ENCODE measurements around the gene TOB2.

Gene TOB2

DNA sequence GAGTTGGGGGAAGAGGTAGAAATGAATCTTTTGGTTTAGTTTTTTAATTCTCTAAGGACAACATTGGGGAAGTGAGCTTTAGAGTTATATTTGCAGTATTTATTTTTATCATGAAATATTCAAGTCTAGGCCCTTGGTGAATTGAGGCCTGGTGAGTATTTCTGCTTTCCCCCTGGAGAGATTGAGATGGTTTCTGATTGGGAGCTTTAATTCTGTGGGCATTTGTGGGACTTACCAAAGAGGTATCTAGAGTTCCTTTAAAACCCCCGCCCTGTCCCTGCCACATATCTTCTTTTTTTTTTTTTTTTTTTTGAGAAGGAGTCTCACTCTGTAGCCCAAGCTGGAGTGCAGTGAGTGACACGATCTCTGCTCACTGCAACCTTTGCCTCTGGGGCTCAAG is 31.9 kb upstream of the TOB2 start:
- no peaks in the 10 kb centered on the region for H3K27me3 ChIP-seq (ENCODE audit: insufficient read depth, poor library complexity, severe bottlenecking)
- no peak overlapping the region for H3K4me3 ChIP-seq (replicated peaks; ENCODE audit: insufficient read depth, low read length)
- TF ChIP-seq GABPA (IDR thresholded peaks at IDR 0.05; ENCODE audit: low read depth): no peak
- TF ChIP-seq, protein P1, sequence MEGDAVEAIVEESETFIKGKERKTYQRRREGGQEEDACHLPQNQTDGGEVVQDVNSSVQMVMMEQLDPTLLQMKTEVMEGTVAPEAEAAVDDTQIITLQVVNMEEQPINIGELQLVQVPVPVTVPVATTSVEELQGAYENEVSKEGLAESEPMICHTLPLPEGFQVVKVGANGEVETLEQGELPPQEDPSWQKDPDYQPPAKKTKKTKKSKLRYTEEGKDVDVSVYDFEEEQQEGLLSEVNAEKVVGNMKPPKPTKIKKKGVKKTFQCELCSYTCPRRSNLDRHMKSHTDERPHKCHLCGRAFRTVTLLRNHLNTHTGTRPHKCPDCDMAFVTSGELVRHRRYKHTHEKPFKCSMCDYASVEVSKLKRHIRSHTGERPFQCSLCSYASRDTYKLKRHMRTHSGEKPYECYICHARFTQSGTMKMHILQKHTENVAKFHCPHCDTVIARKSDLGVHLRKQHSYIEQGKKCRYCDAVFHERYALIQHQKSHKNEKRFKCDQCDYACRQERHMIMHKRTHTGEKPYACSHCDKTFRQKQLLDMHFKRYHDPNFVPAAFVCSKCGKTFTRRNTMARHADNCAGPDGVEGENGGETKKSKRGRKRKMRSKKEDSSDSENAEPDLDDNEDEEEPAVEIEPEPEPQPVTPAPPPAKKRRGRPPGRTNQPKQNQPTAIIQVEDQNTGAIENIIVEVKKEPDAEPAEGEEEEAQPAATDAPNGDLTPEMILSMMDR (IDR thresholded peaks at IDR 0.05; ENCODE audit: insufficient read depth, low read length): no peak
- TF ChIP-seq SPI1 (IDR thresholded peaks at IDR 0.05; ENCODE audit: borderline replicate concordance, low read depth): no peak
- TF ChIP-seq, protein P2, sequence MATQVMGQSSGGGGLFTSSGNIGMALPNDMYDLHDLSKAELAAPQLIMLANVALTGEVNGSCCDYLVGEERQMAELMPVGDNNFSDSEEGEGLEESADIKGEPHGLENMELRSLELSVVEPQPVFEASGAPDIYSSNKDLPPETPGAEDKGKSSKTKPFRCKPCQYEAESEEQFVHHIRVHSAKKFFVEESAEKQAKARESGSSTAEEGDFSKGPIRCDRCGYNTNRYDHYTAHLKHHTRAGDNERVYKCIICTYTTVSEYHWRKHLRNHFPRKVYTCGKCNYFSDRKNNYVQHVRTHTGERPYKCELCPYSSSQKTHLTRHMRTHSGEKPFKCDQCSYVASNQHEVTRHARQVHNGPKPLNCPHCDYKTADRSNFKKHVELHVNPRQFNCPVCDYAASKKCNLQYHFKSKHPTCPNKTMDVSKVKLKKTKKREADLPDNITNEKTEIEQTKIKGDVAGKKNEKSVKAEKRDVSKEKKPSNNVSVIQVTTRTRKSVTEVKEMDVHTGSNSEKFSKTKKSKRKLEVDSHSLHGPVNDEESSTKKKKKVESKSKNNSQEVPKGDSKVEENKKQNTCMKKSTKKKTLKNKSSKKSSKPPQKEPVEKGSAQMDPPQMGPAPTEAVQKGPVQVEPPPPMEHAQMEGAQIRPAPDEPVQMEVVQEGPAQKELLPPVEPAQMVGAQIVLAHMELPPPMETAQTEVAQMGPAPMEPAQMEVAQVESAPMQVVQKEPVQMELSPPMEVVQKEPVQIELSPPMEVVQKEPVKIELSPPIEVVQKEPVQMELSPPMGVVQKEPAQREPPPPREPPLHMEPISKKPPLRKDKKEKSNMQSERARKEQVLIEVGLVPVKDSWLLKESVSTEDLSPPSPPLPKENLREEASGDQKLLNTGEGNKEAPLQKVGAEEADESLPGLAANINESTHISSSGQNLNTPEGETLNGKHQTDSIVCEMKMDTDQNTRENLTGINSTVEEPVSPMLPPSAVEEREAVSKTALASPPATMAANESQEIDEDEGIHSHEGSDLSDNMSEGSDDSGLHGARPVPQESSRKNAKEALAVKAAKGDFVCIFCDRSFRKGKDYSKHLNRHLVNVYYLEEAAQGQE (IDR thresholded peaks at IDR 0.05; ENCODE audit: insufficient replicate concordance, low read depth): no peak
- TF ChIP-seq POLR2AphosphoS5 (IDR thresholded peaks at IDR 0.05; ENCODE audit: low read depth): no peak
- no peak overlapping the region for H3K27ac ChIP-seq (replicated peaks)
- no peak for DNase-seq (ENCODE audit: low read depth in 1 of 2, low spot score in 1 of 2)

DNA sequence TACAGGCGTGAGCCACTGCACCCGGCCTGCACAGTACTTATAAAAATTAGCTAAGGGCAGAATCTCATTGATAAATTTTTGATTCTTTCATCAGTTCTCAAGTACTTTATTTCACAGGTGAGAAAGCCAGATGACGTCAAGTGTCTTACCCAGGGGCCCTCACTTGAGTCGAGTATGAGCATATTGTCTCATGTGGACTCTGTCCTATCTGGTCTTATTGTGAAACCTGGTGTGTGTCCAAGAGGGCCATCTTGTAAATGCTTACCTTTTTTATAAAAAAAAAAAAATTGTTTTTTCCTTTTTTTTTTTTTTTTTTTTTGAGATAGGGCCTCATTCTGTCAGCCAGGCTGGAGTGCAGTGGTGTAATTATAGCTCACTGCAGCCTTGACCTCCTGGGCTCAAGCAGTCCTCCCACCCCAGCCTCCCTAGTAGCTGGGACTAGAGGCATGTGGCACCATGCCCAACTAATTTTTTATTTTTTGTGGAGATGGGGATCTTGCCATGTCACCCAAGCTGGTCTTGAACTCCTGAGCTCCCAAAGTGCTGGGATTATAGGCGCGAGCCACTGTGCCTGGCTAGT is 28.4 kb upstream of the TOB2 start:
- TF ChIP-seq, protein P2 (IDR thresholded peaks at IDR 0.05; ENCODE audit: insufficient replicate concordance, low read depth): no peak
- TF ChIP-seq, protein P1 (IDR thresholded peaks at IDR 0.05; ENCODE audit: insufficient read depth, low read length): no peak
- TF ChIP-seq GABPA (IDR thresholded peaks at IDR 0.05; ENCODE audit: low read depth) (no peak), SPI1 (IDR thresholded peaks at IDR 0.05; ENCODE audit: borderline replicate concordance, low read depth) (no peak), POLR2AphosphoS5 (IDR thresholded peaks at IDR 0.05; ENCODE audit: low read depth) (no peak)
- Histone ChIP-seq H3K4me3 (replicated peaks; ENCODE audit: insufficient read depth, low read length) (no peak overlapping the region), H3K27me3 (ENCODE audit: insufficient read depth, poor library complexity, severe bottlenecking) (no peaks in the 10 kb centered on the region), H3K27ac (replicated peaks) (no peak overlapping the region)
- no peak for DNase-seq (ENCODE audit: low read depth in 1 of 2, low spot score in 1 of 2)

DNA sequence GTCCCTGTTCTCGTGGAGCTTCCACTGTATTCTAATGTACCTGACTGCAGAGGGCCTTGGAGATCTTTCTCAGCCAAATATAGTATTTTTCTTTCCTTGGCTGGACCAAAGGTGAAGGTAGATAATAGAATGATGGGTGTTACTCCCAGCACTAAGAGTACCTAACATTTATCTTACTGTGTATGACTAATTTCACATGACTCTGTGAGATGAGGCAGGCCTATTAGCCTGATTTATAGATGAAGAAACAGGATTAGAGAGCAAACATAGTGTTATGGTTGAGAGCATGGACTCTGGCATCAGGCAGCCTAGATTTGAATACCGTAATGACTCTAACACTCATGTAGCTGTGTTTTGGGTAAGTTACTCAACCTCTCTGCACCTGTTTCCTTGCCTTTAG is 25.0 kb upstream of the TOB2 start:
- Histone ChIP-seq H3K4me3 (replicated peaks; ENCODE audit: insufficient read depth, low read length) (no peak overlapping the region), H3K27ac (replicated peaks) (no peak overlapping the region), H3K27me3 (ENCODE audit: insufficient read depth, poor library complexity, severe bottlenecking) (no peaks in the 10 kb centered on the region)
- no peak for DNase-seq (ENCODE audit: low read depth in 1 of 2, low spot score in 1 of 2)
- TF ChIP-seq GABPA (IDR thresholded peaks at IDR 0.05; ENCODE audit: low read depth) (no peak), POLR2AphosphoS5 (IDR thresholded peaks at IDR 0.05; ENCODE audit: low read depth) (no peak), SPI1 (IDR thresholded peaks at IDR 0.05; ENCODE audit: borderline replicate concordance, low read depth) (no peak)
- TF ChIP-seq, protein P2 (IDR thresholded peaks at IDR 0.05; ENCODE audit: insufficient replicate concordance, low read depth): no peak
- TF ChIP-seq, protein P1 (IDR thresholded peaks at IDR 0.05; ENCODE audit: insufficient read depth, low read length): no peak
